IPS DF 4.7 (cell line): ENCODE results near the gene SHH.
"Not testable (repeated sequence)": the region's sequence is repeated elsewhere in the genome, so short reads cannot be mapped to it uniquely, and the experiment has no call there.

Experiments used
- DNase-seq: peaks from one replicate; pipeline ENCODE4 v3.0.0-alpha.2; 2013; ENCODE audit warnings: low spot score; ENCODE audit errors: extremely low read depth

The SHH gene

GRCh38 chr7:155843426-155844018 lies 31.3 kb upstream of the SHH start:
- no peak for DNase-seq

GRCh38 chr7:155842496-155843265 lies 30.4 kb upstream of the SHH start:
- no peak for DNase-seq

GRCh38 chr7:155840909-155841308 lies 28.6 kb upstream of the SHH start:
- DNase-seq = no peak

- no peak for DNase-seq
Observed at GRCh38 chr7:155840262-155840885, 28.1 kb upstream of the SHH start.

- DNase-seq = no peak
Observed at GRCh38 chr7:155839461-155839860, 27.2 kb upstream of the SHH start.

- DNase-seq = not testable (repeated sequence)
Observed at GRCh38 chr7:155838312-155838711, 26.0 kb upstream of the SHH start.

GRCh38 chr7:155837126-155837479 lies 24.8 kb upstream of the SHH start:
- DNase-seq = no peak

GRCh38 chr7:155836216-155837125 lies 24.2 kb upstream of the SHH start:
- DNase-seq = no peak

- no peak for DNase-seq
Observed at GRCh38 chr7:155835446-155836215, 23.4 kb upstream of the SHH start.

- DNase-seq = no peak
Observed at GRCh38 chr7:155834486-155835048, 22.3 kb upstream of the SHH start.

GRCh38 chr7:155833651-155834050 lies 21.4 kb upstream of the SHH start:
- DNase-seq = no peak

GRCh38 chr7:155832581-155832981 lies 20.3 kb upstream of the SHH start:
- no peak for DNase-seq

- no peak for DNase-seq
Observed at GRCh38 chr7:155831807-155832524, 19.7 kb upstream of the SHH start.

- no peak for DNase-seq
Observed at GRCh38 chr7:155830961-155831806, 18.9 kb upstream of the SHH start.

GRCh38 chr7:155829796-155830470 lies 17.7 kb upstream of the SHH start:
- no peak for DNase-seq

- no peak for DNase-seq
Observed at GRCh38 chr7:155825336-155825735, 13.1 kb upstream of the SHH start.

GRCh38 chr7:155824227-155824886 lies 12.1 kb upstream of the SHH start:
- no peak for DNase-seq

GRCh38 chr7:155821851-155822250 lies 9.6 kb upstream of the SHH start:
- no peak for DNase-seq
